Kidney (tissue), 14 donors: ENCODE measurements around the gene PLXNB3. TPM values are rescaled to one million over a fixed set of nuclear protein-coding genes. Genes with fewer than 3 reads are reported as not detected.

ENCODE experiments used
- DNase-seq, 5 donors: peaks; one replicate each; pipeline ENCODE4 v3.0.0-alpha.2; 2013 to 2020
- FAIRE-seq: peaks from 2 replicates; lab custom pipeline; 2012; peaks lifted over from hg19 to GRCh38; lab: Jason Lieb, UNC
- H3K27ac ChIP-seq, 2 donors: one replicate each; pipeline ENCODE4 v1.7.0; 2013; ENCODE audit warnings: low read depth in 2 of 2, low read length in 2 of 2, inconsistent platforms in 1 of 2
- H3K27me3 ChIP-seq: one replicate; pipeline ENCODE4 v1.7.1; 2013; ENCODE audit warnings: low read length, inconsistent platforms; ENCODE audit not compliant: control insufficient read depth, insufficient read depth
- H3K36me3 ChIP-seq, 3 donors: one replicate each; pipeline versions ENCODE4 v1.7.0 to v1.7.1; 2013; ENCODE audit warnings: low read length in 3 of 3, control low read depth in 1 of 3, inconsistent platforms in 1 of 3; ENCODE audit not compliant: insufficient read depth in 3 of 3, control insufficient read depth in 2 of 3
- H3K4me1 ChIP-seq, 3 donors: one replicate each; pipeline versions ENCODE4 v1.7.0 to v1.7.1; 2013; ENCODE audit warnings: low read length in 3 of 3, inconsistent platforms in 1 of 3, low read depth in 1 of 3; ENCODE audit not compliant: control insufficient read depth in 2 of 3, insufficient read depth in 2 of 3
- H3K4me3 ChIP-seq, 3 donors: one replicate each; pipeline versions ENCODE4 v1.7.0 to v1.8.1; 2013; ENCODE audit warnings: low read length in 3 of 3, control low read depth in 1 of 3, inconsistent platforms in 1 of 3
- H3K9ac ChIP-seq, 3 donors: one replicate each; pipeline versions ENCODE4 v1.7.0 to v1.7.1; 2013; ENCODE audit warnings: low read length in 3 of 3, control low read depth in 1 of 3, inconsistent platforms in 1 of 3
- H3K9me3 ChIP-seq, 3 donors: one replicate each; pipeline versions ENCODE4 v1.7.0 to v1.7.1; 2013; ENCODE audit warnings: low read length in 3 of 3, control low read depth in 1 of 3, inconsistent platforms in 1 of 3; ENCODE audit not compliant: control insufficient read depth in 2 of 3, insufficient read depth in 1 of 3
- intact Hi-C: fragments of 100-400 bp; cut with DNase I; formaldehyde crosslinking; loops from one replicate; pipeline ENCODE4 v1.11.1; 2022
- polyA plus RNA-seq: library from polyadenylated mRNA; stranded (reverse); fragments of 350-450 nt; fragmentation: Illumina TruSeq; extraction: RNeasy Lipid Tissue Mini Kit (QIAGEN cat#74804); gene quantifications from one replicate; pipeline ENCODE4 v1.2.3, GENCODE V29; 2014; ENCODE audit warnings: low read depth, low replicate concordance; ENCODE audit not compliant: insufficient read depth
- total RNA-seq: library from RNA; stranded (reverse); fragmentation: NEBNext Ultra II Directional; extraction: Animal tissue kit (Norgen Biotek cat#: 25700); gene quantifications from one replicate; pipeline ENCODE4 v1.2.1, GENCODE V29; 2021
- TF ChIP-seq, protein P1 (sequence below): IDR thresholded peaks from 3 replicates; pipeline ENCODE4 v1.5.1; 2012; ENCODE audit warnings: mild to moderate bottlenecking, moderate library complexity, borderline replicate concordance; ENCODE audit not compliant: insufficient read depth; ENCODE audit errors: extremely low read depth
- donor health status: control.
- donor health status: control.
- donor health status: control.
- donor health status: control.
- donor health status: control.
- donor health status: DM: yes; HTN: yes; CAD: no.
- donor health status: Normal renal cell carcinoma (clear cell type).

PLXNB3 gene
- total and polyA plus RNA-seq, 2 donors from 2014 or later, result 2.2 to 5.6 TPM

- intact Hi-C loops, result no loop called here
- H3K4me1 ChIP-seq, result no peaks in the 10 kb centered on the region
- TF ChIP-seq, protein P1, sequence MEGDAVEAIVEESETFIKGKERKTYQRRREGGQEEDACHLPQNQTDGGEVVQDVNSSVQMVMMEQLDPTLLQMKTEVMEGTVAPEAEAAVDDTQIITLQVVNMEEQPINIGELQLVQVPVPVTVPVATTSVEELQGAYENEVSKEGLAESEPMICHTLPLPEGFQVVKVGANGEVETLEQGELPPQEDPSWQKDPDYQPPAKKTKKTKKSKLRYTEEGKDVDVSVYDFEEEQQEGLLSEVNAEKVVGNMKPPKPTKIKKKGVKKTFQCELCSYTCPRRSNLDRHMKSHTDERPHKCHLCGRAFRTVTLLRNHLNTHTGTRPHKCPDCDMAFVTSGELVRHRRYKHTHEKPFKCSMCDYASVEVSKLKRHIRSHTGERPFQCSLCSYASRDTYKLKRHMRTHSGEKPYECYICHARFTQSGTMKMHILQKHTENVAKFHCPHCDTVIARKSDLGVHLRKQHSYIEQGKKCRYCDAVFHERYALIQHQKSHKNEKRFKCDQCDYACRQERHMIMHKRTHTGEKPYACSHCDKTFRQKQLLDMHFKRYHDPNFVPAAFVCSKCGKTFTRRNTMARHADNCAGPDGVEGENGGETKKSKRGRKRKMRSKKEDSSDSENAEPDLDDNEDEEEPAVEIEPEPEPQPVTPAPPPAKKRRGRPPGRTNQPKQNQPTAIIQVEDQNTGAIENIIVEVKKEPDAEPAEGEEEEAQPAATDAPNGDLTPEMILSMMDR, result no peak
- DNase-seq (no peak), FAIRE-seq (no peak)
- no peaks in the 10 kb centered on the region for H3K36me3 ChIP-seq
- no peaks in the 10 kb centered on the region for H3K27me3 ChIP-seq
- H3K9ac ChIP-seq, result no peak overlapping the region
- H3K9me3 ChIP-seq, result no peaks in the 10 kb centered on the region
- H3K4me3 ChIP-seq, result no peak overlapping the region
- no peak overlapping the region for H3K27ac ChIP-seq
These were observed 41.4 kb downstream of the PLXNB3 start for GRCh38 chrX:153805436-153805835.

GRCh38 chrX:153806999-153807575 lies 43.0 kb downstream of the PLXNB3 start:
- Histone ChIP-seq H3K36me3 (no peaks in the 10 kb centered on the region), H3K9me3 (no peaks in the 10 kb centered on the region), H3K4me3 (no peak overlapping the region), H3K27me3 (no peaks in the 10 kb centered on the region), H3K4me1 (no peaks in the 10 kb centered on the region), H3K27ac (no peak overlapping the region), H3K9ac (no peak overlapping the region)
- no peak for FAIRE-seq
- no peak for DNase-seq
- TF ChIP-seq, protein P1, result no peak
- intact Hi-C loops, result no loop called here

- Histone ChIP-seq H3K36me3 (no peaks in the 10 kb centered on the region), H3K27me3 (no peaks in the 10 kb centered on the region), H3K27ac (no peak overlapping the region), H3K4me1 (no peaks in the 10 kb centered on the region), H3K4me3 (no peak overlapping the region), H3K9me3 (no peaks in the 10 kb centered on the region), H3K9ac (no peak overlapping the region)
- TF ChIP-seq, protein P1, result no peak
- intact Hi-C loops, result no loop called here
- FAIRE-seq, result no peak
- no peak for DNase-seq
These were observed 43.9 kb downstream of the PLXNB3 start for GRCh38 chrX:153807976-153808375.

DNA sequence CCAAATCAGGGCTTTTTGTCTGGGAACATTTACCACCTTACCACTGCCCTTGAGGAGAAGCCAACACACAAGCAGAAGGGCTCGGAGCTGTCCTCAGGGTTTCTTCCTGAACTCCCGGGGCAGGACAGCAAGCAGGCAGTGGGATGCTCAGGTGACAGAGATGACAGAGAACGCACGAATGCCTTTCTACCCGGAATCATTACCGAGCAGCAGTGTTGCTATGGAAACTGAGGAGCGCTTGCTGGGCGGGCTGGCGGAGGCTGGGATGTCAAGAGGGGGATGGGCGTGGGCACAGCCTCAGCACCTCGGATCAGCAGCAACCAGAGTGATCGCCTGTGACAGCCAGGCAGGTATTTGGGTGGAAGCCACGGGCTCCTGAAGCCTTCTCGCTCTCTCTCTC lies 48.2 kb downstream of the PLXNB3 start:
- intact Hi-C loops, result no loop called here
- TF ChIP-seq, protein P1, result no peak
- no peak overlapping the region for H3K9ac ChIP-seq
- DNase-seq (peak in 2 of 5 donors; percentile 37 to 43), FAIRE-seq (no peak)
- H3K9me3 ChIP-seq, result no peaks in the 10 kb centered on the region
- H3K4me3 ChIP-seq, result no peak overlapping the region
- no peaks in the 10 kb centered on the region for H3K27me3 ChIP-seq
- no peaks in the 10 kb centered on the region for H3K36me3 ChIP-seq
- no peak overlapping the region for H3K27ac ChIP-seq
- H3K4me1 ChIP-seq, result no peaks in the 10 kb centered on the region
